ENCODE results near the gene PIP5K1A. TPM values are rescaled to one million over a fixed set of nuclear protein-coding genes. Genes with fewer than 3 reads are reported as not detected.

Gene PIP5K1A
- total RNA-seq, 2 experiments from 2014 or later: 53.9 to 61.1 TPM

Other genes with a start within 250 kb of the PIP5K1A start
- 100 to 1,000 TPM; 177 to 181 TPM for gene CERS2, start 223.7 kb upstream of the PIP5K1A start, total RNA-seq
- gene ANXA9, start 216.3 kb upstream of the PIP5K1A start, total RNA-seq: not detected
- 10 to 100 TPM; 19.9 to 20.5 TPM for gene MINDY1, start 191.7 kb upstream of the PIP5K1A start, total RNA-seq
- 10 to 100 TPM; 13.8 to 16.6 TPM for gene PRUNE1, start 190.1 kb upstream of the PIP5K1A start, total RNA-seq
- 1 to 10 TPM in 1 of 2 experiments, under 1 TPM in 1; 0.98 to 1.2 TPM for gene BNIPL, start 162.0 kb upstream of the PIP5K1A start, total RNA-seq
- gene C1orf56, start 150.8 kb upstream of the PIP5K1A start, total RNA-seq: 1 to 10 TPM; 1.2 to 1.7 TPM
- gene CDC42SE1, start 138.9 kb upstream of the PIP5K1A start, total RNA-seq: 100 to 1,000 TPM; 345 to 347 TPM
- 1 to 10 TPM; 3.2 to 3.4 TPM for gene MLLT11, start 138.2 kb upstream of the PIP5K1A start, total RNA-seq
- 10 to 100 TPM; 24.5 to 25.9 TPM for gene GABPB2, start 127.8 kb upstream of the PIP5K1A start, total RNA-seq
- 1 to 10 TPM; 1.8 to 2.3 TPM for gene SEMA6C, start 51.9 kb upstream of the PIP5K1A start, total RNA-seq
- gene TNFAIP8L2, start 41.9 kb upstream of the PIP5K1A start, total RNA-seq: 10 to 100 TPM; 31.2 to 32.0 TPM
- 1 to 10 TPM; 2.0 to 2.1 TPM for gene LYSMD1, start 32.6 kb upstream of the PIP5K1A start, total RNA-seq
- 10 to 100 TPM; 63.5 to 67.9 TPM for gene SCNM1, start 32.4 kb upstream of the PIP5K1A start, total RNA-seq
- gene TMOD4, start 22.6 kb upstream of the PIP5K1A start, total RNA-seq: 1 to 10 TPM; 1.5 to 1.9 TPM
- 10 to 100 TPM; 76.1 to 78.8 TPM for gene VPS72, start 8.4 kb upstream of the PIP5K1A start, total RNA-seq
- gene PSMD4, start 56.2 kb downstream of the PIP5K1A start, total RNA-seq: 100 to 1,000 TPM; 178 to 188 TPM
- 10 to 100 TPM; 31.4 to 32.6 TPM for gene ZNF687, start 83.7 kb downstream of the PIP5K1A start, total RNA-seq
- 10 to 100 TPM; 71.2 to 72.9 TPM for gene PI4KB, start 128.9 kb downstream of the PIP5K1A start, total RNA-seq
- gene RFX5, start 148.7 kb downstream of the PIP5K1A start, total RNA-seq: 10 to 100 TPM; 96.2 to 99.3 TPM
- gene SELENBP1, start 174.2 kb downstream of the PIP5K1A start, total RNA-seq: not detected
- gene PSMB4, start 201.0 kb downstream of the PIP5K1A start, total RNA-seq: 100 to 1,000 TPM; 280 to 282 TPM